ENCODE measurements around the gene SLAIN2.
"Not testable (repeated sequence)": the region's sequence is repeated elsewhere in the genome, so short reads cannot be mapped to it uniquely, and the experiment has no call there.

SLAIN2 gene

GRCh38 chr4:48445704-48446103 is 104.4 kb downstream of the SLAIN2 start:
- no peak for DNase-seq (ENCODE audit: low read depth)

- no peak for DNase-seq (ENCODE audit: low read depth)
Observed at GRCh38 chr4:48446642-48447041, 105.3 kb downstream of the SLAIN2 start.

GRCh38 chr4:48449151-48449550 is 107.8 kb downstream of the SLAIN2 start:
- DNase-seq (ENCODE audit: low read depth) = no peak

GRCh38 chr4:48450740-48451139 is 109.4 kb downstream of the SLAIN2 start:
- DNase-seq (ENCODE audit: low read depth) = no peak

GRCh38 chr4:48451656-48452055 is 110.3 kb downstream of the SLAIN2 start:
- not testable (repeated sequence) for DNase-seq (ENCODE audit: low read depth)

GRCh38 chr4:48454591-48454990 is 113.3 kb downstream of the SLAIN2 start:
- DNase-seq (ENCODE audit: low read depth) = no peak

- no peak for DNase-seq (ENCODE audit: low read depth)
Observed at GRCh38 chr4:48461000-48461399, 119.7 kb downstream of the SLAIN2 start.

GRCh38 chr4:48462363-48462762 is 121.0 kb downstream of the SLAIN2 start:
- DNase-seq (ENCODE audit: low read depth) = no peak

- no peak for DNase-seq (ENCODE audit: low read depth)
Observed at GRCh38 chr4:48467442-48467841, 126.1 kb downstream of the SLAIN2 start.

- no peak for DNase-seq (ENCODE audit: low read depth)
Observed at GRCh38 chr4:48467891-48468290, 126.6 kb downstream of the SLAIN2 start.

GRCh38 chr4:48470137-48470536 is 128.8 kb downstream of the SLAIN2 start:
- no peak for DNase-seq (ENCODE audit: low read depth)

GRCh38 chr4:48470570-48470969 is 129.2 kb downstream of the SLAIN2 start:
- DNase-seq (ENCODE audit: low read depth) = no peak

GRCh38 chr4:48472794-48473193 is 131.5 kb downstream of the SLAIN2 start:
- no peak for DNase-seq (ENCODE audit: low read depth)

GRCh38 chr4:48475770-48476169 is 134.4 kb downstream of the SLAIN2 start:
- DNase-seq (ENCODE audit: low read depth) = no peak

Measured in stimulated activated CD8-positive, alpha-beta memory T cell treated with anti-CD3 and anti-CD28 coated beads, Interleukin-7, amount 100 ng/mL, for 24 hours (primary cell).